Right hindlimb (tissue), 1 donor: ENCODE measurements around the gene PLXND1.
"Not testable (repeated sequence)": the region's sequence is repeated elsewhere in the genome, so short reads cannot be mapped to it uniquely, and the experiment has no call there.

ENCODE experiments used
- DNase-seq: peaks from one replicate; pipeline ENCODE4 v3.0.0-alpha.2; 2018

The PLXND1 gene

GRCh38 chr3:129522953-129523352 is 83.5 kb downstream of the PLXND1 start:
- DNase-seq = no peak

- no peak for DNase-seq
These were observed 84.9 kb downstream of the PLXND1 start for GRCh38 chr3:129521611-129522010.

- no peak for DNase-seq
These were observed 85.5 kb downstream of the PLXND1 start for GRCh38 chr3:129520960-129521359.

GRCh38 chr3:129519896-129520715 is 86.4 kb downstream of the PLXND1 start:
- DNase-seq = no peak

GRCh38 chr3:129519449-129519848 is 87.0 kb downstream of the PLXND1 start:
- no peak for DNase-seq

- DNase-seq = no peak
These were observed 87.9 kb downstream of the PLXND1 start for GRCh38 chr3:129518581-129518980.

GRCh38 chr3:129518038-129518561 is 88.4 kb downstream of the PLXND1 start:
- no peak for DNase-seq

GRCh38 chr3:129517516-129517915 is 89.0 kb downstream of the PLXND1 start:
- DNase-seq = no peak

GRCh38 chr3:129515821-129516432 is 90.5 kb downstream of the PLXND1 start:
- DNase-seq = not testable (repeated sequence)

GRCh38 chr3:129515108-129515820 is 91.2 kb downstream of the PLXND1 start:
- not testable (repeated sequence) for DNase-seq

GRCh38 chr3:129514563-129514962 is 91.9 kb downstream of the PLXND1 start:
- DNase-seq = no peak

GRCh38 chr3:129514110-129514509 is 92.4 kb downstream of the PLXND1 start:
- DNase-seq = no peak

- no peak for DNase-seq
These were observed 92.8 kb downstream of the PLXND1 start for GRCh38 chr3:129513705-129514104.

GRCh38 chr3:129512595-129512994 is 93.9 kb downstream of the PLXND1 start:
- DNase-seq = no peak

- DNase-seq = no peak
These were observed 99.2 kb downstream of the PLXND1 start for GRCh38 chr3:129507181-129507831.

- DNase-seq = no peak
These were observed 100.2 kb downstream of the PLXND1 start for GRCh38 chr3:129506231-129506742.

- no peak for DNase-seq
These were observed 101.1 kb downstream of the PLXND1 start for GRCh38 chr3:129505341-129505740.
